Head of caudate nucleus (tissue), 42 donors: ENCODE results near the gene HPS1.

Source experiments
- DNase-seq, 42 donors: peaks; one replicate each; pipeline versions ENCODE4 v3.0.0 to v3.0.0-alpha.2; 2020 to 2021; ENCODE audit warnings: mixed read lengths in 7 of 42
- intact Hi-C: fragments of 100-400 bp; cut with DNase I; formaldehyde crosslinking; loops from one replicate; pipeline ENCODE4 v1.15.0; 2022

The HPS1 gene

GRCh38 chr10:98466861-98467505, 20.2 kb upstream of the HPS1 start:
- intact Hi-C loops, result loop anchor here (5.0 kb wide), 1 partner anchor 780 kb away; no protein-coding TSS in a partner anchor
- DNase-seq, result no peak

DNA sequence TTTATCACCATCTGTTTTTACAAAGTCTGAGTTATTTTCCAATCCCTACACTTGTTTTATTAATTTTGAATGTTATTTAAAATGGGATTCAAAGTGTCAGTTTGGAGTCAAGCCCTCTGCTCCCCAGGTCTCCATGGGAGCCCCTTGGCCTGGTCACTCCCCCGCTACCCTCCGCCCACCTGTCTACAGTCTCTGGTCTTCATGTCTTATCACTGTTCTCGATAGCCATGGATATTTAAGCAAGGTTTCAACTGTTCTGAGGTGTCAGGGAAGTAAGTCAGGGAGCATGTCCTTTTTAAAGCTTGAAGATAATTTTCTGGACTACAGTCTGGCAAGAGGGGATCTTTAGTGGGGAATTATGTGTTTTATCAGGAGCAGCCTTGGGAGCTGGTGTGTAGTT, 19.1 kb upstream of the HPS1 start:
- no peak for DNase-seq
- intact Hi-C loops, result loop anchor here (5.0 kb wide), 1 partner anchor 781 kb away; no protein-coding TSS in a partner anchor

GRCh38 chr10:98463976-98464754, 17.4 kb upstream of the HPS1 start:
- intact Hi-C loops, result no loop called here
- DNase-seq, result no peak

DNA sequence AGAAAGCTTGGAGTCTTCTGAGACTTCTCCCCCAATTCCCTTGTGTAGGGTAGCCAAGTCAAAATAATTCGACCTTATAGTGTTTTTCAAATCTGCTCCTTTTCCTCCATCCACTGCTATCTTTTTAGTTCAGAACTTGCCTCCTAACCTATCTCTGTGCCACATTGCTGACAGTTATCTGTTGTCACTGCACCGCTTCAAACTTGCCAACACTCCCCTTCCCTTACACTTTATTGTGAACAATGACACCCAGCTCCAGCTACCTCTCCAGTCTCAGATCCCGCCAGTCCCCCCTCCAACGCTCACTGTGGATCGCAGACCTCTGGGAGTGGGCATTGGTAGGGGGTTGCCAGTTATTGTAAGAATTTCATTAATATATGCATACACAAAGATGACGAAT, 16.3 kb upstream of the HPS1 start:
- DNase-seq, result no peak
- intact Hi-C loops, result no loop called here

DNA sequence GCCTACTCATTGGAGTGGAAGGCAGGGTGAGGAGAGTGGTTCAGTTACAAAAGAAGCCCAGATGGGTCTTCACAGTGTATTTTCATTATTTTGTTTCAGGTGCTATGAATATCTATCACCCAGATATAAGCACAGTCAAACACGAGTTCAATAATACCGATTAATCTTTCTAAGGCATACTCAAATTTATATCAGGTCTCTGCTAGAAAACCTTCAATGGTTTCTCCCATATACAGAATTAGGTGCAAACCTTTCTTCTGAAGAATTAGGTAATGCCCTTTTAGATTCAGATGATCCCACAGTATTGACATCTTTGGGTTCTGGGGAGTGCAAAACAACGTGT, 14.7 kb upstream of the HPS1 start:
- DNase-seq, result no peak
- intact Hi-C loops, result no loop called here

DNA sequence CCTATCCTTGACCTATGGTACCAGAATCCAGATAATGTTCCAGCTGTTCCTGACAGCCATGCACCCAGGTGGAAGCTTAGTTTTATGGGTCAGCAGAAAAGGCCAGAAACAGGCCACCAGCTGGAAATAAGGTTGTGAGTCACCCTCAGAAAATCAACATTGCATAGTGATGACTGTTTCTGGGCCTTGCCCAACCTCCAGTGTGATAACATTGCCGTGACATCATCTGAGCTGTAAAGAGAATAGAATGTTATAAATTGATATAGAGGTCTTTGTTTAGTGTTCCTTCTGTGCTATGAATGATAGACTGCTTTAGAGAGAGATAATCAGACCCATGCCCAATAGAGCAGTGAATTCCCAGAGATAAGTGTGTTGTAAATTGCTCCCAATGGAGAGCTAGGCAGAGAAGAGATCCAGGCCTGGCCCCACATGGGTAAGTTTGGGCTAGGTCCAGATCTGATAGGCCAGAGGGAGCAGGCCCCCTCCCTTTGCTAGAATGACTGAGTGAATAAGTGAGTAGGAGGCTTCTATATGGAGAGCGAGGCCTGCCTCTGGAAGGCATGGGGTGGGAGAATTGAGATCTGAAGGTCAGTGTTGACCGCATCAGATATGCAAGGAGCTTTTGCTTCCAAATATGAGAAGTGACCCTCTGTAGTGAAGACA, 14.2 kb upstream of the HPS1 start:
- DNase-seq, result no peak
- intact Hi-C loops, result no loop called here

DNA sequence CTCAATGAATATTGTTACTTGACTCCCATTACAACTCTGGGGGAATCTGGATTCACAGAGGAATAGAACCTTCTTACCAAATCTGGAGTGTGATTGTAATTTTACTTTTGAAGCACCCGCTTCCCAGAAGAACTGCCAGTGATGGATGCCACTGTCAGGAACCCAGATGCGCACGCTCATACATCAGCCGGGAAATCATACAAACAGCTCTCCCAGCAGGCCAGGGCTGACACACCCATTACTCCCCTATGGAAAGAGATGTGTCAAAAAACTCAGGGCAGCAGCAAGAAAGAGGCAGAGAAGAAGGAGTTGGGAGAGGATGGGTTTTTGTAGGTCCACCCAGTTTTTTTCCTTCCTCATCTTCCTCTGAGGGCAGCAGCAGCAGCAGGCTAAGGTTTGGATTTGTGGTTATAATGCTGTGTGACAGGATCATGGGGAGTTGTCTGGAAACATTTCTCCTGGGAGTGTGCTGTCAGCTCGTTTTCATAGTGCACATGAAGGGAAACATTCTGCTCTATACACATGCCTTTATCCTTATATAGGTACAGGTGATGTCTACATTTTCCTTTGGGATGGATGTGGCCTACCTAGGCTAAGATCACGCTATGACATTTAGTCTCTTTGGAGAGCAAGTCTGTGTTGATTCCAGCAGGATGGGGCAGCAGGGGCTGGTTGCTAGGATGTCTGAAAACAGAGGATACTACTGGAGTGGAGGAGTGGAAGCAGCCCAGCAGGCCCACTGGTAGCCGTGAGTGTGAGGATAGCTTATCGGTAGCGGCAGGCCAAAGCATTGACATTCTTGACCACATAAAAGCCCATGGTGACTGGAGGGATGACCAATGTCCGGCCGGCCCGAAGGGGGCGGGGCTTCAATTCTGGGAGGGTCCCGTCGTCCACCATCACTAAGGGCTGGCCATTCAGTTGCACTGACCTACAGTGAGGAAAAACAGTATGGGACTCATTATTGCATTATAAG, 12.4 kb upstream of the HPS1 start:
- intact Hi-C loops, result no loop called here
- no peak for DNase-seq

DNA sequence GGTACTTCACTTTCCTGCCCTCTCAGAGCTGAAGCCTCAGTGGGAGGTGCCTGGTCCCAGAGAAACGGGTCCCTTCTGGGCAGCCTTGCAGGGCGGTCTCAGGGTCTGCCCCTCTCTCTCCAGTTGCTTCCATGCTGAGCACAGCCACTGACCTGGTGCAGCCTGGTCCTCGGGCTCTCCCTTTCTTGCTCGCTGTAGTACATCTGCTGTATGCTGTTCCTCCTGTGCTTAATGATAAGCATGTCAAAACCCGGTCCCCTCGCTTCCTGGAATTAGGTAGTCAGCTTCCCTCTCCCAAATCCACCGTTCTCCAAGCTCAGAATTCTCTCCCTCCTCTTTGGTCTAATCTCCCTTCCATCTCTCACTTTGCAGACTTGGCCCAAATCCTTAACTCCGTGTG, 11.0 kb upstream of the HPS1 start:
- intact Hi-C loops, result no loop called here
- no peak for DNase-seq

DNA sequence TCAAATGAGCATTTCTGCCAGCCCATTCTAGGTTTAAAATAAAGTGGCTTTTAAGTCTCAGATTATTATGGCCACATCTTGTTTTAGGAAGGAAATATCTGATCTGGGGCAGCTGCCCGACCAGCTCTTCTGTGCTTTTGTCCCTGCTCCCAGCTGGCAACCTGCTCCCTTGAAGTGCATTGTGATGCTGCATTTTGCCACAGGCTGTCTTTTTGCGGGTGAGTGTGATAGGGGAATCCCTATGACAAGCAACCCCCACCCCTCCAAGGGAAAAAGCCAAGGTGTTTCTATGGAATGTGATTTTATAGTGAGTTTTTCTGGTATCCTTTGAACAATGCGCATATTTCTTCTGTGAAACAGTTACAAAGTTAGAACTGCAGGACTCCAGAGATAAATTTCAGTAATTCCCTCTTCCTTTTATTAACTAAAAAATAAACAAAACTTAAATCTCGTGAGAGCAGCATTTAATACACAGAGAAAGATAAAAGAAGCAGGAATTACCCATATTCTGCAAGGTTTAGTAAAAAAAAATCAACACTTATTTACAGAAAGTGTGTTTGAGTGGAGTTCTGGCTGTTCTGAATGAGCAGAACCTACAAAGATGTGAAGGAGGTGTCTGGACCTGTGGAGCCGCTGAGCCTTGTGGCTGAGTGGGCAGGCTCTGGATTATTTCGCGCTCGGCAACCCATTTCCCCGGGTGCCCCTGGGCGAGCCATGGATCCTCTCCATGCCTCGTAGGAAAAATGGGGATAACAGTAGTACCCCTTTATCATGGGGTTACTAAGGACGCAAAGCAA, 10.1 kb upstream of the HPS1 start:
- DNase-seq, result peak in 1 of 42 donors; percentile 21
- intact Hi-C loops, result no loop called here

- DNase-seq, result no peak
Observed at GRCh38 chr10:98456043-98456570, 9.4 kb upstream of the HPS1 start.

DNA sequence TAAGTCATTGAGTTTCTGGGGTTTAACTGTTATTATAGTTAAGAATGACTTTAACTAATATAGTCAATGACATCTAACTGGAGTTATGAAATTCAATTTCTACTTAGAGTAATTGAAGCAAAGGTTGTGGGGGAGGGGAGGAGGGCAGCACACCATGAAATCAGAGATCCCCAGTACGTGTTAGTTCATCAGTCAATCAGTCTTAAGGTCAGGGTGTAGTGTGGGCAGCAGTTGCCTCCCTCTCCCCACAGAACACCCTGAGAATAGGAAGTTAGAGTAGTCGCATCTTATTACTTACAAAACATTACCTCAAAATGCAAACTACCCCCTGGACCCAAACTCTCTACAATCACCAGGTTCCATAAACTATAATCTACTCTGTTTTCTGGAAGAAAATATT, 7.0 kb upstream of the HPS1 start:
- DNase-seq, result no peak
- intact Hi-C loops, result no loop called here

More at GRCh38 chr10:98456043-98456570, 9.4 kb upstream of the HPS1 start:
- intact Hi-C loops, result no loop called here

GRCh38 chr10:98450618-98451017, 3.9 kb upstream of the HPS1 start:
- intact Hi-C loops, result no loop called here
- no peak for DNase-seq

DNA sequence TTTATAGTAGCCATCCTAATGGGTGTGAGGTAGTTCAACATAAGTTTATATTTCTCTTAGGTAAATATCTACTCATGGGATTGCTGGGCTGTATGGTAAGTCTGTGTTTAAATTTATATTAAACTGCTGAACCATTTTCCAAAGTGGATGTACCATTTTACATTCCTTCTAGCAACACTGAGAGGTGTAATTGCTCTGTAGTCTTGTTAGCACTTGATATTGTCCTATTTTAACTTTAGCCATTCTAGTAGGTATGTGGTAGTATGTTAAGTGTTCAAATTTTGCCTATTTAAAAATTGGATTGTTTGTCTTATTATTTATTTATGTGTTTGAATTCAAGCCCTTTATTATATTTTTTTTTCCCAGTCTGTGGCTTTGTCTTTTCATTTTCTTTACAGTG, 2.6 kb upstream of the HPS1 start:
- intact Hi-C loops, result no loop called here
- DNase-seq, result no peak

- DNase-seq, result peak; percentile 37 to 82 (median 65)
- intact Hi-C loops, result no loop called here
Observed at GRCh38 chr10:98446151-98446660, 529 bp downstream of the HPS1 start.

DNA sequence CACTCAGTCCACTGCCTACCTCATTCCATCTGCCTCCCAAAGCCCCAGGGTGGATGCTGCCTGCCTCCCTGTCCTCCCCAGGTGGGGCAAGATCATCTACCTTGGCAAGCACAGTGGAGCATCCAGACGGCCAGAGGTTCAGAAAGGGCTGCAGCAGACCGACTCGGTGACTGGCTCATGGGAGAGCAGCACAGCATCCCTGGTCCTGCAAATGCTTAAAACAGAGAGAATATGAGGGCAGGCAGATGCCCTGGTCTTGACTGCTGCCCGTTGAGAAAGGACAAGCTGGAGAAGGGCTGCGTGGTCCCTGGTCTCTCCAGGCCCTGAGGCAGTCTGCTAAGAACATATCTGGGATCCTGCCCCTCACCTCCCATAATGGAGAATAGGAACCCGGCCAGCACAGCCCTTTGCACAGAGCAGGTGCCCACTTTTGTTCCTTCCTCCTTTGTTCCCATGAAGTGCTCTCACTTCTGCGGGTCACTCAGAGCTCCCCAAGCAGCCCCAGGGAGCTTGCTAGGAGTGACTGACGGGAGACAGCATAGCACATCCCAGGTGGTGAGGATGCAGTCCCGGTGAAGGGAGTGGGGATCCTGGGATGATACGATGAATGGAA, 1.4 kb downstream of the HPS1 start:
- intact Hi-C loops, result no loop called here
- DNase-seq, result peak in 1 of 42 donors; percentile 12

DNA sequence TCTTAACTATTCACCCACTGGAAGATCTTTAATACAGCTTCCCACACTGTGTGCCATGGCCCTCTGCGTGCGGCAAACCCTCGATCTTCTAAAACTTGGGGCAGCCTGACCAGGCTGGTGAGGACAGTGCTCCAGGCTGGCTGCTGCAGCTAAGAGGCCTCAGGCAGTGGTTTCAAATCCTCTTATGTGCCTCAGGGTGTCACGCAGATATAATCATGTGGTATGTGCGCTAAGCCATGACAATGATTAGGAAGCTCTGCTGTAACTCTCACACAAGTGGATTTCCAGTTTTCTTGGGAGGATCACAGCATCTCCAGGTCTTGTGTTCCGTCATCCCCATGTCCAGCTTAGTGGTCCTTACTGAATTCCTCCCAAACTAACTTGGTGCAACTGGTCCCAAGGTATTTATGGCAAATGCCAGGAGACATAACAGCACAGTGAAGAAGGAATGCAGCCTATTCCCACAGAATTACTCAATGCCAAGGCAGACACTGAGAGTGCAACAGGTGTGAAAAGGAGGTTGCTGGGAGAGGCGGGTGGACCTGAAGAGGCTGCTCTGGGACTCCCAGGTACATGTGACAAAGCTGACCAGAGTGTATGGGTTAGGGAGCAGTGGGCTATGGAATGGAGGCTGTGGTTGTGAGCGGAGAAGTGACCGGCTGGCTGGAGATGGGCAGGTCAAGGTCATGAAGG, 2.3 kb downstream of the HPS1 start:
- intact Hi-C loops, result no loop called here
- DNase-seq, result peak in 4 of 42 donors; percentile 10 to 57 (median 28)

- intact Hi-C loops, result no loop called here
- DNase-seq, result no peak
Observed at GRCh38 chr10:98438715-98439114, 8.0 kb downstream of the HPS1 start.
